ENCODE data around the gene BLOC1S4.

Gene BLOC1S4

GRCh38 chr4:6692806-6693205 lies 23.2 kb upstream of the BLOC1S4 start:
- no peak for DNase-seq

- no peak for DNase-seq
These were observed 22.5 kb upstream of the BLOC1S4 start, which contains the start of gene S100P for GRCh38 chr4:6693231-6694176. Gene S100P (plus strand): TSS chr4:6693878. CDS start chr4:6693933, 55 bp downstream.

- no peak for DNase-seq
These were observed 21.6 kb upstream of the BLOC1S4 start for GRCh38 chr4:6694177-6694901.

- peak; percentile 59 for DNase-seq
These were observed 20.0 kb upstream of the BLOC1S4 start for GRCh38 chr4:6695660-6696610.

- DNase-seq, result no peak
These were observed 19.4 kb upstream of the BLOC1S4 start for GRCh38 chr4:6696611-6697010.

GRCh38 chr4:6697131-6697530 lies 18.8 kb upstream of the BLOC1S4 start:
- no peak for DNase-seq

- no peak for DNase-seq
These were observed 16.6 kb upstream of the BLOC1S4 start for GRCh38 chr4:6699388-6699787.

- no peak for DNase-seq
These were observed 16.1 kb upstream of the BLOC1S4 start for GRCh38 chr4:6699903-6700302.

- DNase-seq, result no peak
These were observed 14.6 kb upstream of the BLOC1S4 start for GRCh38 chr4:6701371-6701770.

GRCh38 chr4:6702761-6703160 lies 13.2 kb upstream of the BLOC1S4 start:
- no peak for DNase-seq

- no peak for DNase-seq
These were observed 12.2 kb upstream of the BLOC1S4 start for GRCh38 chr4:6703786-6704185.

- no peak for DNase-seq
These were observed 10.3 kb upstream of the BLOC1S4 start for GRCh38 chr4:6705646-6706045.

GRCh38 chr4:6706173-6706572 lies 9.8 kb upstream of the BLOC1S4 start:
- DNase-seq, result no peak

GRCh38 chr4:6709230-6710114 lies 6.5 kb upstream of the BLOC1S4 start, which contains the start of gene MRFAP1L1:
Gene MRFAP1L1 (minus strand): TSS chr4:6709865. CDS start chr4:6709629, 236 bp downstream.
- DNase-seq, result peak; percentile 93

GRCh38 chr4:6710282-6710681 lies 5.7 kb upstream of the BLOC1S4 start:
- no peak for DNase-seq

- peak; percentile 37 for DNase-seq
These were observed 5.0 kb upstream of the BLOC1S4 start for GRCh38 chr4:6710996-6711395.

GRCh38 chr4:6714954-6715353 lies 1.0 kb upstream of the BLOC1S4 start:
- DNase-seq, result peak; percentile 82

- DNase-seq, result no peak
These were observed 313 bp upstream of the BLOC1S4 start for GRCh38 chr4:6715704-6716017.

GRCh38 chr4:6716958-6717655 lies 1.1 kb downstream of the BLOC1S4 start:
- DNase-seq, result no peak

GRCh38 chr4:6718932-6719610 lies 3.1 kb downstream of the BLOC1S4 start:
- DNase-seq, result no peak

All from MV-4-11 (cell line).